ENCODE results near the gene MAT2A. TPM values are rescaled to one million over a fixed set of nuclear protein-coding genes. Genes with fewer than 3 reads are reported as not detected.

MAT2A gene
- total RNA-seq, 1 donor from 2014 or later, result 147 TPM

- Histone ChIP-seq H3K36me3 (ENCODE audit: control insufficient read depth, insufficient read depth, low read length) (no peaks in the 10 kb centered on the region), H3K27me3 (ENCODE audit: control insufficient read depth, insufficient read depth, low read length) (no peaks in the 10 kb centered on the region), H3K4me3 (ENCODE audit: low read depth, low read length) (no peak overlapping the region)
- TF ChIP-seq CTCF (IDR thresholded peaks at IDR 0.05; ENCODE audit: insufficient read depth, low read length, poor library complexity, severe bottlenecking), result no peak
- no peak for DNase-seq (ENCODE audit: low read depth)
Measured at GRCh38 chr2:85593023-85593422, 54.1 kb downstream of the MAT2A start.

Other genes starting within 250 kb of the MAT2A start
- gene TGOLN2, start 211.2 kb upstream of the MAT2A start, total RNA-seq, result 101 and 108 TPM in 2 replicates
- gene RETSAT, start 184.6 kb upstream of the MAT2A start, total RNA-seq, result 29.6 and 31.6 TPM in 2 replicates
- gene ELMOD3, start 184.4 kb upstream of the MAT2A start, total RNA-seq, result 19.9 and 22.3 TPM in 2 replicates
- gene CAPG, start 128.8 kb upstream of the MAT2A start, total RNA-seq, result 260 and 284 TPM in 2 replicates
- 0.27 TPM in 1 of 2 replicates, not detected in the other for gene SH2D6, start 120.5 kb upstream of the MAT2A start, total RNA-seq
- gene GGCX, start 22.3 kb downstream of the MAT2A start, total RNA-seq, result 25.7 and 37.0 TPM in 2 replicates
- 42.3 and 53.5 TPM in 2 replicates for gene VAMP8, start 38.4 kb downstream of the MAT2A start, total RNA-seq
- gene VAMP5, start 45.3 kb downstream of the MAT2A start, total RNA-seq, result 16.5 and 28.5 TPM in 2 replicates
- 220 and 271 TPM in 2 replicates for gene RNF181, start 56.6 kb downstream of the MAT2A start, total RNA-seq
- 19.1 and 24.4 TPM in 2 replicates for gene TMEM150A, start 63.5 kb downstream of the MAT2A start, total RNA-seq
- 12.6 and 12.8 TPM in 2 replicates for gene C2orf68, start 72.9 kb downstream of the MAT2A start, total RNA-seq
- gene USP39, start 77.0 kb downstream of the MAT2A start, total RNA-seq, result 56.8 and 86.4 TPM in 2 replicates
- not detected in 2 replicates for gene SFTPB, start 129.0 kb downstream of the MAT2A start, total RNA-seq
- gene GNLY, start 155.2 kb downstream of the MAT2A start, total RNA-seq, result not detected in 2 replicates
- gene ATOH8, start 214.8 kb downstream of the MAT2A start, total RNA-seq, result 0.41 and 1.0 TPM in 2 replicates

Measured in kidney epithelial cell (primary cell).